Stimulated activated CD8-positive, alpha-beta memory T cell treated with anti-CD3 and anti-CD28 coated beads, Interleukin-12 subunit alpha, Interleukin-12 subunit beta, amount 100 ng/mL, for 1 hour (primary cell): Measurements from ENCODE around the gene CYB5R3.
"Not testable (repeated sequence)": the region's sequence is repeated elsewhere in the genome, so short reads cannot be mapped to it uniquely, and the experiment has no call there.

Experiments
- DNase-seq: peaks from one replicate; pipeline ENCODE4 v3.0.0-alpha.2; 2020; ENCODE audit warnings: low read depth

The CYB5R3 gene

DNA sequence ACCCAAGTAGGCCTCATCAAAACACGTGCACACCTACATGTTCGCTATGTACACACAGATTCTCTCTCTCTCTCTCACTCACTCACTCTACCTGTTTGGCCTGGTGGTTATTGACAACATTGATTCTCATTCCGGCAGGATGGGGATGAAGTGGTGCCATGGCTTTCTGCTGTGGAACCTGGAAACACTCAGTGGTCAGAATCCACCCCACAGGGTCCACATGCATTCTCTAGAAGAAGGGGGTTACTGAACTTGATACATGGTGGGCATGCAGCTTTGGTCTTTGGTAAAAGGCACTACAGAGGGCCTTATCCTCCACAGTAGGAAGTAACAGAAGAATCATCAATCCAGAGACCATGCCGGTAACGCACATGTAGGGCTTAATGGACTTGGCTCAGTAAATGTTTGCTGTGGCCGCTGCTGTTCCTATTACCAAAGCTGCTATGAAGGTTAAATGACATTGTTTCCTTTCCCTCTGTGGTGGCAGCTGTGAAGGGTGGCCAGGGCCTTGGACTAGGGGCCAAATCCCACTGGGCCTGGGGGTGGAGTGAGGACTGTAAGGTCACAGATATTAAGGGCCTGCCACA is 47.2 kb downstream of the CYB5R3 start:
- DNase-seq = no peak

DNA sequence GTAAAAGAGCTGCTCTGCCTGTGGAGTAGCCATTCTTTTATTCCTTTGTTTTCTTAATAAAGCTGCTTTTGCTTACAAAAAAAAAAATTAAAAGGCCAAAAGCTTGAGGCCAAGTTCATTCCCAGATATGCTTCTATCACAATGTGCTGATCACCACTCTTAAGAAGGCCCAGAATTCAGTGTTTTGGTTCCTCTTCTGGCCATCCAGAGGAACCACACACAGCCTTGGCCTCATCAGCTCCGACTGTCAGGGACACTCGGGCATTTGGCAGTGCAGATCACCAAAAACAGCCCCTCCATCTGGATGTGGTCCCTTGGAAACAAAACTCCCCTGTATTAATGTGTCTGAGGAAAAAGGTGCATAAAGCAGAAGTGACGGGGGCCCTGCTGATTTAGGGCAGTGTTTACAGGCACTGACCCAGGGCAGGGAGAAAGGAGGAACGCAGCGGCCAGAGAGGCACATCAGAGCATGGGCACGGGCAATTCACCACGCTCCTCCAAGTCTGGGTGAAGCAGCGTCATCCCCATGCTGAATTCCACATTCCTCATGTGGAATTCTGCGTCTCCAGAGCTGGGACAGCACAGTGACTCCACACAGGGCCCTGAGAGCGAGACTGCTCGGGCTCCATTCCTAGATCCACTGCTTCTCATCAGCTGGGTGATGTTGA is 52.2 kb downstream of the CYB5R3 start:
- DNase-seq = no peak

DNA sequence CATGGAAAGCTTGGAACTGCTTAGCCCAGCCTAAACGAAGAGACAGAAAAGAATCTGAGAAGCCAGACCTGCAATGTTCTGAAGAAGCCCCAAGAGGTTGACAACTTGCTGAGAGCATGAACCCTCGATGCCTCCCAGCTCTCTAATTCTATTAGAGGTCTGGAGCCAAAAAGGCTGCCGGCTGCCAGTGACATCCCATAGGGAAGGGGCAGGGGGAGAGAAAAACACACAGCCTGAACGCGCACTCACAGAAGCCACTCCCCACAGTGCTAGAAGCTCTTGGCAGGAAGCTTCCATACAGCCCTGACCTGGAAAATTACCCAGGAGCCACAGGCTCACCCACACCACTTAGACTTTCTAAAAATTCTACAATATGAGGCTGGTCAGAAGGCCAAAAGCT is 52.9 kb downstream of the CYB5R3 start:
- no peak for DNase-seq

DNA sequence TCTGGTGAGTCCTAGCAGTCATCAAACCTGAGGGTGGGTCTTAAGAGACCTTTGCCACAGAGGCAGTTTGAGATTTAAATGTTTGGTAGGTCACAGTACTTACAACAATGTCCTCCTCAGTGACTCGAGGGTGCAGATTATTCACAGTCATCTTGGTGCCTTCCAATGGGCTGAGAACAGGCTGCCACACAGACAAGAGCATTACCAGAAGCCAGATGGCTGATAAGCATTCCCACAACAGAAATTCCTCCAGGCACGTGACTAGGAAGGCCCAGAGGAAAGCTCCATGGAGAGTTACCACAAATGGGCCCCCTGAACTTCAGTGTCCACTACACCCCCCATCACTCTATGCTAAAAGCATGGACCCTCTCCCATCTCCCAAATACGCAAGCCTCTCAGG is 53.8 kb downstream of the CYB5R3 start:
- DNase-seq = no peak

- no peak for DNase-seq
Measured at GRCh38 chr22:42591987-42592386, 57.2 kb downstream of the CYB5R3 start.

- DNase-seq = no peak
Measured at GRCh38 chr22:42587588-42588175, 61.5 kb downstream of the CYB5R3 start.

DNA sequence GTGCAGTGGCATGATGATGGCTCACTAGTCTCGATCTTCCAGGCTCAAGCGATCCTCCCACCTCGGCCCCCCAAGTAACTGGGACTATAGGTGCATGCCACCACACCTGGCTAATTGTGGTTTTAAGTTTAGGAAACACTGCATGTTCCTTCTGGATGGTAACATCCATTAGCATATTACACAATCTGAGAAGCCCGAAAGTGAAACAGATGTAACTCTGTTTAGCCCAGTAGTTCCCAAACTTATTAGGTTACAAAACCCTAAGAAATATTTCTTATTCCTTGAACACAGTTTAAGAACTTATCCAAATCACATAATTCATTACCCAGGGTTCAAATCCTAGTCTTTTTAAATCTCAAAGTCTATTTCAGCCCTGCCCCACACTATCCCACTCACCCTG is 62.8 kb downstream of the CYB5R3 start:
- DNase-seq = no peak

DNA sequence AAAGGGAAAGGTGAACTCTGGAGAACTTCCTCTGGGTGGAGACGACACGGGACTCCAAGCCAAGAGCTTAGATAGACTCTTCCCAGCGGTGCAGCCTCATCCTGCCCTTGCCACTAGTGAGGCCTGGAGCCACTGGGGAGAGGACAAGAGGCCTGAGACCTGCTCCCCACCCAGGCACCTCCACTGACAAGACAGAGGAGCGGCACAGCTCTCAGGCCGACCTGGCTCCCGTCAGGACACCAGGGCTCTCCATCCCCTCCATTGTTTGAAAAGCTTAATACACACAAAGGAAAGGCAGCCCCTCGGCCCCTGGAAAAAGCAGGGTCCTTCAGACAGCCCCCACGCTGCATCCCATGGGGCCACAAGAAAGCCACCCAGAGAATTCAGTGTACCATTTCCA is 64.1 kb downstream of the CYB5R3 start:
- DNase-seq = no peak

GRCh38 chr22:42584364-42584940 is 64.7 kb downstream of the CYB5R3 start:
- DNase-seq = no peak

GRCh38 chr22:42582987-42583386 is 66.2 kb downstream of the CYB5R3 start:
- DNase-seq = no peak

DNA sequence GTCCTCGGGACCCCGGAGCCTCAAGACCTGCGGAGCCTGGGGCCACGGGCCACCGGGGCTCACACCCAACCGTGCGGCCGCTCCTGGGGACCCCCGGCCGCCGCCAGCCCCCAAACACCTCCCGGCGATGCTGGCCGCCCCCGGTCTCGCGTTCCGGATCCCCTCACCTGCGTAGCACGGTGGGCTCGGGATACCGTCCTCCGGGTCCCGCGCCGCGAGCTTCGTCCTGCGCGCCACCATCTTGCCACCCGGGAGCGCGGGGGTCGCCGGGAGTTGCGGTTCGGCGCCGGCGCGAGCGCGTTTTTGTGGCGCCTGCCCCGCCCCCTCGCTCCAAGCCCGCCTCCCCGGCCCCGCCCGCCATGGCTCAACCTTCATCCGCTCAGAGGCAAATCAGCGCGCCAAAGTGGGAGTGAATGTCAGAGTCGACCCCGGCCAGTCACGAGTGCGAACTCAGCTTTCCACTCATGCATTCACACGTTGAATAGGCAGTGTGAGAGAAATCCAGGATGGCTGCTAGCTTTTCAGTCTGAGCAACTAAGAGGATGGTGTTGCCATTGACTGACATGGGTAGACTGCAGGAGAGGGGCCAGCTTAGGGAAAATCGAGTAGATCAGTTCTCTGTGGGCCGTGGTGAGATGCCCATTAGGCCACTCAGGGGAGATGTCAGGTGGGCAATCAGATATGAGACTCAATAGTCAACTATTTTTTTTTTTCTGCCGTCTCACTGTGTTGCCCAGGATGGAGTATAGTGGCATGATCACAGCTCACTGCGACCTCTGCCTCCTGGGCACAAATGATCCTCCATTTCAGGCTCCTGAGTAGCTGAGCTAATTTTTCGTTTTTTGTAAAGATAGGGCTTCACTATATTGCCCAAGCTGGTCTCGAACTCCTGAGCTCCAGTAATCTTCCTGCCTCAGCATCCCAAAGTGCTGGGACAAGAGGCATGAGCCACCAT is 67.2 kb downstream of the CYB5R3 start:
- DNase-seq = peak; percentile 68

- not testable (repeated sequence) for DNase-seq
Measured at GRCh38 chr22:42581194-42581761, 67.9 kb downstream of the CYB5R3 start.

DNA sequence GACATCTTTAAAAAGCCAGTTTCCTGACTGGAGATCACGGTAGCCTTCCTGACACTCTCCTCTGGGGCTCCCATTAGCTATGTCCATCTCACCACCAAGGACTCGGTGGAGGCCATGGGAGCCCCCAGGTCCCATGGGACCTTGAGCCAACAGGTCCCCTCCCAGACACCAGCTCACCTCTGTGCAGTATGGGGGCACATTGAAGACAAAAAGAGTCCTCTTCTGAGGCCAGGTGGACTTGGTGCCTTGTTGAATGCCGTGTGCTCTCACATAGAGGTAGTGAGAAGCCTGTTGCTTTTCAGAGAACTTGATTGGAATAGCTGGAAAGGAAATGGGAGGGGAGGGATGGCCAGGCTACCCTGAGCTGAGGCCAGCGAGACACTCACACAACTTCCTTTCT is 69.2 kb downstream of the CYB5R3 start:
- not testable (repeated sequence) for DNase-seq

GRCh38 chr22:42577623-42578240 is 71.5 kb downstream of the CYB5R3 start:
- DNase-seq = no peak

- not testable (repeated sequence) for DNase-seq
Measured at GRCh38 chr22:42577141-42577540, 72.1 kb downstream of the CYB5R3 start.

DNA sequence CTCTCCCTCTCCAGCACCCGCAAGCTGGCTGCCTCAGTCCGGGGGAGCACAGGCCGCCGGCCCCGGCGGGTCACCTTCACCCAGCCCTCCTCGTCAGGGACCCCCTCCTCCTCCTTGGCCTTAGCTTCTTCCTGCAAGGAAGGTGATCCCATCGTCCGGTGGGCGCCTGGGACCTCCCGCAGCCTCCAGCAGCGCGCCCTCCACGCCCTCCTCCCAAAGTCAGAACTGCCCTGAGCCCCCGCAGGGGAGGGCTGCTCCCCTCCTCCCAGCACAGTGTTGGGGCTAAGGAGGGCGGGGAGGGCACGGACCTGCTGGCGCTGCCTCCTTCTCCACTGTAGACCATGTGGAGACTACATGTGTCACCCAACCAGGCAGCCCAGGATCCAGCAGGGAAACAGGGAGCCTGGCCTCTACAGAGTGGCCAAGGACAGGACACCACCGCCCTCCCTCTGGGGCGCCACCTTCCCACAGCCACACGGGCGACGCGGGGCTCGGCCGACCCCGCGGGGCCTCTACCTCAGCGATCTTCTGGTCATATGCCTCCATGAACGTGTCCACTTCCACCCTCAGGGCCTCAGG is 73.1 kb downstream of the CYB5R3 start:
- not testable (repeated sequence) for DNase-seq

- DNase-seq = not testable (repeated sequence)
Measured at GRCh38 chr22:42574468-42574867, 74.7 kb downstream of the CYB5R3 start.

GRCh38 chr22:42574046-42574445 is 75.1 kb downstream of the CYB5R3 start:
- not testable (repeated sequence) for DNase-seq

DNA sequence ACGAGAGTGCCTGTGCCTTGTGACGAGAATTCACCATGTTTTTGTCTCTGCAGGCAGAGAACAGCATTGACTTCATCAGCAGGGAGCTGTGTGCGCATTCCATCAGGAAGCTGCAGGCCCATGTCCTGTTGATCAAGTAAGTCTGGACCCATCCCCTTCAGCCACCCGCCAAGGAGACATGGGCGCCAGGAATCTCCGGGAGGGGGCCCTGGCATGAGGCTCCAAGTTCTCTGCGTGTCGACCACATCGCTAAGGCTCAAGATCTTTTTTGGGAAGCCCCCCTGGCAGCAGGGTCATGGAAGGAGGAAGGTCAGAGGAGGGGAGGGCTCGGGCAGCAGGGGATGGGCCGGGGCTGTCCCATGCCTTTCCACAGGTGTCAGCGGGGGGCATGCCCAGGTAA is 78.1 kb downstream of the CYB5R3 start:
- not testable (repeated sequence) for DNase-seq

DNA sequence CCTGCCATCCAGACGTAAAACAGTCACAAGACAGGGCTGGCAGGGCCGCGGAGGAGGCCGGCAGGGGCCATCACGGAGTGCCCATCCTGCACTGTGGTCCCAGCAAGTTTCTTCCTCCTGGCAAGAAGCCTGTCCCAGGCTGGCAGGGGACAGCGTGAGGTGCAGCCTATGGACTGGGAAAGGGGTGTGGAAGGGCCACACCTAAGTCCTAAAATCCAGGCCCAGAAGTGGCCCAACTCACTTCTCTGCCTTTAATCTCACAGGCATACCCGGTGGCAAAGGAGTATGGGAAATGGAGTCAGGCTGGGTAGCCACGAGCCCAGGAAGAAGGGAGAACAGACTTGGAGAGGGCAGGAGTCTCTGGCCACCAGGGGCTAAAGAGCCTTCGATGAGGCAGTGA is 78.6 kb downstream of the CYB5R3 start:
- DNase-seq = not testable (repeated sequence)

DNA sequence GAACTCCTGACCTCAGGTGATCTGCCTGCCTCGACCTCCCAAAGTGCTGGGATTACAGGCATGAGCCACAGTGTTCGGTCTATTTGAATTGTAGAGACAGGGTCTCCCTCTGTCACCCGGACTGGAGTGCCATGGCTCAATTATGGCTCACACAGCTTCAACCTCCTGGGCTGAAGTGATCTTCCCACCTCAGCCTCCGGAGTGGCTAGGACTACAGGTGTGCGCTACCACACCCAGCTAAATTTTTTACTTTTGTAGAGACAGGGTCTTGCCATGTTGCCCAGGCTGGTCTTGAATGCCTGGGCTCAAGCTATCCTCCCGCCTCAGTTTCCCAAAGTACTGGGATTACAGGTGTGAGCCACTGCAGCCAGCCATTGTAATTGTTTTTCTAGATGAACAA is 81.2 kb downstream of the CYB5R3 start:
- not testable (repeated sequence) for DNase-seq
